Left kidney (tissue), 2 donors: ENCODE data around the gene INPP5D. TPM values are rescaled to one million over a fixed set of nuclear protein-coding genes. Genes with fewer than 3 reads are reported as not detected.
"Not testable (repeated sequence)": the region's sequence is repeated elsewhere in the genome, so short reads cannot be mapped to it uniquely, and the experiment has no call there.

ENCODE experiments used
- DNase-seq: peaks from one replicate; pipeline ENCODE4 v3.0.0-alpha.2; 2013
- polyA plus RNA-seq: library from polyadenylated mRNA; unstranded; fragments of 120-200 nt; gene quantifications from one replicate; pipeline ENCODE4 v1.2.1, GENCODE V29; 2013; ENCODE audit not compliant: insufficient read length

Gene INPP5D
- polyA plus RNA-seq, 1 donor: 6.6 TPM

GRCh38 chr2:233146194-233146593 is 86.1 kb downstream of the INPP5D start:
- DNase-seq: no peak

- no peak for DNase-seq
Observed at GRCh38 chr2:233147136-233147828, 87.1 kb downstream of the INPP5D start.

GRCh38 chr2:233147829-233148167 is 87.7 kb downstream of the INPP5D start:
- no peak for DNase-seq

- DNase-seq: no peak
Observed at GRCh38 chr2:233148354-233148753, 88.2 kb downstream of the INPP5D start.

- DNase-seq: no peak
Observed at GRCh38 chr2:233152541-233152940, 92.4 kb downstream of the INPP5D start.

- no peak for DNase-seq
Observed at GRCh38 chr2:233153146-233153798, 93.1 kb downstream of the INPP5D start.

- DNase-seq: no peak
Observed at GRCh38 chr2:233156001-233156400, 95.9 kb downstream of the INPP5D start.

GRCh38 chr2:233156461-233156860 is 96.3 kb downstream of the INPP5D start:
- DNase-seq: not testable (repeated sequence)

- DNase-seq: no peak
Observed at GRCh38 chr2:233161730-233162129, 101.6 kb downstream of the INPP5D start.

GRCh38 chr2:233162770-233163169 is 102.6 kb downstream of the INPP5D start:
- no peak for DNase-seq

- DNase-seq: peak; percentile 13
Observed at GRCh38 chr2:233163486-233164103, 103.5 kb downstream of the INPP5D start.

- DNase-seq: no peak
Observed at GRCh38 chr2:233164128-233164635, 104.0 kb downstream of the INPP5D start.

- no peak for DNase-seq
Observed at GRCh38 chr2:233164967-233165366, 104.8 kb downstream of the INPP5D start.

GRCh38 chr2:233165543-233165894 is 105.4 kb downstream of the INPP5D start:
- DNase-seq: no peak

- peak; percentile 2 for DNase-seq
Observed at GRCh38 chr2:233165895-233166661, 105.9 kb downstream of the INPP5D start.

GRCh38 chr2:233168445-233168844 is 108.3 kb downstream of the INPP5D start:
- DNase-seq: no peak

GRCh38 chr2:233168919-233169318 is 108.8 kb downstream of the INPP5D start:
- no peak for DNase-seq

GRCh38 chr2:233171344-233171743 is 111.2 kb downstream of the INPP5D start:
- no peak for DNase-seq

- no peak for DNase-seq
Observed at GRCh38 chr2:233173115-233173514, 113.0 kb downstream of the INPP5D start.

GRCh38 chr2:233174137-233174536 is 114.0 kb downstream of the INPP5D start:
- no peak for DNase-seq

GRCh38 chr2:233178994-233179847 is 119.1 kb downstream of the INPP5D start:
- DNase-seq: no peak
